IPS-20b (cell line): ENCODE measurements around the gene SH3GL1.
"Not testable (repeated sequence)": the region's sequence is repeated elsewhere in the genome, so short reads cannot be mapped to it uniquely, and the experiment has no call there.

Experiments used
- H3K27ac ChIP-seq: one replicate; pipeline ENCODE4 v1.5.1; 2013; ENCODE audit warnings: low read length
- H3K27me3 ChIP-seq: 2 replicates; pipeline ENCODE4 v1.6.1; 2013; ENCODE audit warnings: mild to moderate bottlenecking, low read length, inconsistent platforms; ENCODE audit not compliant: insufficient read depth
- H3K36me3 ChIP-seq: 2 replicates; pipeline ENCODE4 v1.6.1; 2013; ENCODE audit warnings: low read depth, mild to moderate bottlenecking, inconsistent platforms, low read length, moderate library complexity; ENCODE audit not compliant: insufficient read depth
- H3K4me1 ChIP-seq: 2 replicates; pipeline ENCODE4 v1.6.1; 2013; ENCODE audit warnings: mild to moderate bottlenecking, control low read depth, inconsistent platforms, low read length, moderate library complexity; ENCODE audit not compliant: insufficient read depth
- H3K4me3 ChIP-seq: 2 replicates; pipeline ENCODE4 v1.5.1; 2013; ENCODE audit warnings: mild to moderate bottlenecking, low read length, inconsistent platforms
- H3K9ac ChIP-seq: 2 replicates; pipeline ENCODE4 v1.6.1; 2013; ENCODE audit warnings: low read depth, mild to moderate bottlenecking, inconsistent platforms, low read length, moderate library complexity
- H3K9me3 ChIP-seq: 2 replicates; pipeline ENCODE4 v1.6.1; 2013; ENCODE audit warnings: mild to moderate bottlenecking, low read depth, low read length, inconsistent platforms; ENCODE audit not compliant: insufficient read depth

SH3GL1 gene

GRCh38 chr19:4337906-4338440 lies 62.4 kb downstream of the SH3GL1 start:
- no peaks in the 10 kb centered on the region for H3K27me3 ChIP-seq
- no peaks in the 10 kb centered on the region for H3K4me1 ChIP-seq
- peak overlapping the region; percentile 62 for H3K4me3 ChIP-seq
- no peak overlapping the region for H3K9ac ChIP-seq
- H3K9me3 ChIP-seq, result no peaks in the 10 kb centered on the region
- no peaks in the 10 kb centered on the region for H3K36me3 ChIP-seq
- no peak overlapping the region for H3K27ac ChIP-seq

GRCh38 chr19:4334929-4335570 lies 65.3 kb downstream of the SH3GL1 start:
- Histone ChIP-seq H3K9me3 (no peaks in the 10 kb centered on the region), H3K9ac (no peak overlapping the region), H3K4me3 (no peak overlapping the region), H3K4me1 (no peaks in the 10 kb centered on the region), H3K27me3 (no peaks in the 10 kb centered on the region), H3K27ac (no peak overlapping the region), H3K36me3 (no peaks in the 10 kb centered on the region)

- H3K4me1 ChIP-seq, result 0 out of 2 replicates have a peak, but pooled peaks cover 2% of the 10 kb centered on the region
- H3K27me3 ChIP-seq, result no peaks in the 10 kb centered on the region
Observed at GRCh38 chr19:4329858-4330257, 70.5 kb downstream of the SH3GL1 start.

GRCh38 chr19:4328991-4329681 lies 71.2 kb downstream of the SH3GL1 start:
- H3K27ac ChIP-seq, H3K9me3 ChIP-seq, H3K36me3 ChIP-seq, H3K27me3 ChIP-seq, H3K4me1 ChIP-seq: not testable (repeated sequence)
- peak overlapping the region; percentile 87 for H3K4me3 ChIP-seq
- peak overlapping the region; percentile 72; the same call in 1 of the 2 replicates for H3K9ac ChIP-seq

More at GRCh38 chr19:4329858-4330257, 70.5 kb downstream of the SH3GL1 start:
- H3K4me3 ChIP-seq, result no peak overlapping the region
- no peak overlapping the region for H3K27ac ChIP-seq
- no peak overlapping the region for H3K9ac ChIP-seq
- no peaks in the 10 kb centered on the region for H3K36me3 ChIP-seq
- H3K9me3 ChIP-seq, result no peaks in the 10 kb centered on the region

- H3K9ac ChIP-seq, result peak overlapping the region; percentile 72; the same call in 1 of the 2 replicates
Observed at GRCh38 chr19:4328243-4328990, 71.9 kb downstream of the SH3GL1 start.

GRCh38 chr19:4327877-4328242 lies 72.5 kb downstream of the SH3GL1 start:
- no peak overlapping the region for H3K9ac ChIP-seq
- no peaks in the 10 kb centered on the region for H3K9me3 ChIP-seq

More at GRCh38 chr19:4328243-4328990, 71.9 kb downstream of the SH3GL1 start:
- no peak overlapping the region for H3K27ac ChIP-seq
- 0 out of 2 replicates have a peak, but pooled peaks cover 2% of the 10 kb centered on the region for H3K4me1 ChIP-seq
- H3K36me3 ChIP-seq, result no peaks in the 10 kb centered on the region
- H3K4me3 ChIP-seq, result peak overlapping the region; percentile 87
- no peaks in the 10 kb centered on the region for H3K27me3 ChIP-seq
- H3K9me3 ChIP-seq, result no peaks in the 10 kb centered on the region

GRCh38 chr19:4327252-4327876 lies 73.0 kb downstream of the SH3GL1 start:
- Histone ChIP-seq H3K36me3 (no peaks in the 10 kb centered on the region), H3K27ac (no peak overlapping the region), H3K4me1 (0 out of 2 replicates have a peak, but pooled peaks cover 2% of the 10 kb centered on the region), H3K27me3 (no peaks in the 10 kb centered on the region), H3K4me3 (peak overlapping the region; percentile 61), H3K9ac (peak overlapping the region; percentile 55; the same call in 1 of the 2 replicates), H3K9me3 (no peaks in the 10 kb centered on the region)

More at GRCh38 chr19:4327877-4328242, 72.5 kb downstream of the SH3GL1 start:
- no peak overlapping the region for H3K27ac ChIP-seq
- H3K27me3 ChIP-seq, result no peaks in the 10 kb centered on the region
- H3K4me3 ChIP-seq, result peak overlapping the region; percentile 58
- 0 out of 2 replicates have a peak, but pooled peaks cover 2% of the 10 kb centered on the region for H3K4me1 ChIP-seq
- H3K36me3 ChIP-seq, result no peaks in the 10 kb centered on the region

- H3K36me3 ChIP-seq, result no peaks in the 10 kb centered on the region
- H3K4me1 ChIP-seq, result 0 out of 2 replicates have a peak, but pooled peaks cover 2% of the 10 kb centered on the region
- peak overlapping the region; percentile 61 for H3K4me3 ChIP-seq
- H3K9me3 ChIP-seq, result no peaks in the 10 kb centered on the region
- H3K9ac ChIP-seq, result peak overlapping the region; percentile 55; the same call in 1 of the 2 replicates
- H3K27ac ChIP-seq, result no peak overlapping the region
- no peaks in the 10 kb centered on the region for H3K27me3 ChIP-seq
Observed at GRCh38 chr19:4326837-4327251, 73.5 kb downstream of the SH3GL1 start.

- no peak overlapping the region for H3K27ac ChIP-seq
- 0 out of 2 replicates have a peak, but pooled peaks cover 2% of the 10 kb centered on the region for H3K4me1 ChIP-seq
- H3K27me3 ChIP-seq, result no peaks in the 10 kb centered on the region
- no peak overlapping the region for H3K9ac ChIP-seq
- H3K36me3 ChIP-seq, result no peaks in the 10 kb centered on the region
- H3K9me3 ChIP-seq, result no peaks in the 10 kb centered on the region
- peak overlapping the region; percentile 61; the same call in 1 of the 2 replicates for H3K4me3 ChIP-seq
Observed at GRCh38 chr19:4326215-4326836, 74.0 kb downstream of the SH3GL1 start.

- 0 out of 2 replicates have a peak, but pooled peaks cover 2% of the 10 kb centered on the region for H3K4me1 ChIP-seq
- no peak overlapping the region for H3K27ac ChIP-seq
- no peak overlapping the region for H3K9ac ChIP-seq
- H3K9me3 ChIP-seq, result peaks cover 15% of the 10 kb centered on the region
- no peaks in the 10 kb centered on the region for H3K36me3 ChIP-seq
- H3K27me3 ChIP-seq, result no peaks in the 10 kb centered on the region
- no peak overlapping the region for H3K4me3 ChIP-seq
Observed at GRCh38 chr19:4324228-4324627, 76.1 kb downstream of the SH3GL1 start.
